Parathyroid adenoma (tissue), 2 donors: ENCODE measurements around the gene SURF2.
"Not testable (repeated sequence)": the region's sequence is repeated elsewhere in the genome, so short reads cannot be mapped to it uniquely, and the experiment has no call there.

ENCODE experiments used
- H2AFZ ChIP-seq: fragments of 300-600 bp; sonication (generic); one replicate; pipeline ENCODE4 v1.7.0; 2017; ENCODE audit warnings: antibody characterized with exemption, mild to moderate bottlenecking
- H3K27ac ChIP-seq: fragments of 300-600 bp; sonication (generic); one replicate; pipeline ENCODE4 v1.7.0; 2017
- H3K27me3 ChIP-seq: fragments of 300-600 bp; sonication (generic); one replicate; pipeline ENCODE4 v1.7.0; 2017; ENCODE audit warnings: low read length; ENCODE audit not compliant: control insufficient read depth, insufficient read depth
- H3K36me3 ChIP-seq: fragments of 300-600 bp; sonication (generic); one replicate; pipeline ENCODE4 v1.7.0; 2017; ENCODE audit warnings: low read length; ENCODE audit not compliant: control insufficient read depth, insufficient read depth
- H3K4me1 ChIP-seq: fragments of 300-600 bp; sonication (generic); one replicate; pipeline ENCODE4 v1.7.0; 2017; ENCODE audit warnings: control low read depth
- H3K4me2 ChIP-seq: fragments of 300-600 bp; sonication (generic); one replicate; pipeline ENCODE4 v1.7.0; 2017; ENCODE audit warnings: low read length
- H3K4me3 ChIP-seq: fragments of 300-600 bp; sonication (generic); one replicate; pipeline ENCODE4 v1.7.0; 2017; ENCODE audit warnings: low read depth, low read length
- H3K79me2 ChIP-seq: fragments of 300-600 bp; sonication (generic); one replicate; pipeline ENCODE4 v1.7.0; 2017; ENCODE audit warnings: control low read depth
- H3K9ac ChIP-seq: fragments of 300-600 bp; sonication (generic); one replicate; pipeline ENCODE4 v1.7.0; 2017; ENCODE audit warnings: mild to moderate bottlenecking
- H3K9me3 ChIP-seq: fragments of 300-600 bp; sonication (generic); one replicate; pipeline ENCODE4 v1.7.0; 2017; ENCODE audit warnings: low read length; ENCODE audit not compliant: control insufficient read depth
- TF ChIP-seq, protein P1 (sequence below): fragments of 300-600 bp; sonication (generic); IDR thresholded peaks from one replicate; pipeline ENCODE4 v1.7.0; 2017; ENCODE audit warnings: antibody characterized with exemption, mild to moderate bottlenecking
- donor health status: primary hyperparathyroidism.

Gene SURF2

DNA sequence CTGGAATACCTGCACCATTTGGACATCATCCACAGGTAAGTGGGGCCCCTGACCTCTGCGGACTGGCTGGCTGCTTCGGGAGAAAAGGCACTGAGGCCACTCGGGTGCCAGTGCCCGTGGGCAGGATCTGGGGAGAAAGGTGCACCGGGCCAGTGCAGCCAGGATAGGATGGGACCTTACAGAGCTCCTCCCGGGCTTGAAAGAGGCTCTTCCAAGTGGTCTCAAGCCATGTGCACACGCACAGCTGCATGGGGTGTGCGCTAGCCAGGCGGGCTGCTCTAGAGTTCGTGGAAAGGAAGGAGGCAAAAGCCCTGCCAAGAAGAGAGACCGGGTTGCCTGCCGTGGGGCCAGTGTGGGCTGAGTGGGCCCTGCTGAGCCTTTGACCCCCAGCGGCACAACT, 33.2 kb downstream of the SURF2 start:
- H3K4me3 ChIP-seq, result no peak overlapping the region
- no peak overlapping the region for H3K4me2 ChIP-seq
- H3K4me1 ChIP-seq, result no peaks in the 10 kb centered on the region
- H3K36me3 ChIP-seq, result no peaks in the 10 kb centered on the region
- no peak overlapping the region for H2AFZ ChIP-seq
- H3K27me3 ChIP-seq, result no peaks in the 10 kb centered on the region
- H3K79me2 ChIP-seq, result no peaks in the 10 kb centered on the region
- H3K9me3 ChIP-seq, result no peaks in the 10 kb centered on the region
- H3K9ac ChIP-seq, result no peak overlapping the region
- TF ChIP-seq, protein P1, sequence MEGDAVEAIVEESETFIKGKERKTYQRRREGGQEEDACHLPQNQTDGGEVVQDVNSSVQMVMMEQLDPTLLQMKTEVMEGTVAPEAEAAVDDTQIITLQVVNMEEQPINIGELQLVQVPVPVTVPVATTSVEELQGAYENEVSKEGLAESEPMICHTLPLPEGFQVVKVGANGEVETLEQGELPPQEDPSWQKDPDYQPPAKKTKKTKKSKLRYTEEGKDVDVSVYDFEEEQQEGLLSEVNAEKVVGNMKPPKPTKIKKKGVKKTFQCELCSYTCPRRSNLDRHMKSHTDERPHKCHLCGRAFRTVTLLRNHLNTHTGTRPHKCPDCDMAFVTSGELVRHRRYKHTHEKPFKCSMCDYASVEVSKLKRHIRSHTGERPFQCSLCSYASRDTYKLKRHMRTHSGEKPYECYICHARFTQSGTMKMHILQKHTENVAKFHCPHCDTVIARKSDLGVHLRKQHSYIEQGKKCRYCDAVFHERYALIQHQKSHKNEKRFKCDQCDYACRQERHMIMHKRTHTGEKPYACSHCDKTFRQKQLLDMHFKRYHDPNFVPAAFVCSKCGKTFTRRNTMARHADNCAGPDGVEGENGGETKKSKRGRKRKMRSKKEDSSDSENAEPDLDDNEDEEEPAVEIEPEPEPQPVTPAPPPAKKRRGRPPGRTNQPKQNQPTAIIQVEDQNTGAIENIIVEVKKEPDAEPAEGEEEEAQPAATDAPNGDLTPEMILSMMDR, result no peak
- H3K27ac ChIP-seq, result no peak overlapping the region

GRCh38 chr9:133390713-133391112, 34.4 kb downstream of the SURF2 start:
- Histone ChIP-seq H3K9ac (no peak overlapping the region), H3K79me2 (no peaks in the 10 kb centered on the region), H3K27ac (no peak overlapping the region), H3K4me1 (no peaks in the 10 kb centered on the region), H3K36me3 (no peaks in the 10 kb centered on the region), H3K4me3 (no peak overlapping the region), H3K4me2 (no peak overlapping the region), H3K27me3 (no peaks in the 10 kb centered on the region), H3K9me3 (no peaks in the 10 kb centered on the region), H2AFZ (no peak overlapping the region)
- TF ChIP-seq, protein P1, result no peak

DNA sequence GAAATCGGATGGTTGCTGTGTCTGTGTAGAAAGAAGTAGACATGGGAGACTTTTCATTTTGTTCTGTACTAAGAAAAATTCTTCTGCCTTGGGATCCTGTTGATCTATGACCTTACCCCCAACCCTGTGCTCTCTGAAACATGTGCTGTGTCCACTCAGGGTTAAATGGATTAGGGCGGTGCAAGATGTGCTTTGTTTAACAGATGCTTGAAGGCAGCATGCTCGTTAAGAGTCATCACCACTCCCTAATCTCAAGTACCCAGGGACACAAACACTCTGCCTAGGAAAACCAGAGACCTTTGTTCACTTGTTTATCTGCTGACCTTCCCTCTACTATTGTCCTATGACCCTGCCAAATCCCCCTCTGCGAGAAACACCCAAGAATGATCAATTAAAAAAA, 35.1 kb downstream of the SURF2 start:
- H3K27ac ChIP-seq, H3K27me3 ChIP-seq, H3K9ac ChIP-seq, H3K4me3 ChIP-seq, H3K36me3 ChIP-seq, H3K4me2 ChIP-seq, H3K4me1 ChIP-seq, H2AFZ ChIP-seq, H3K79me2 ChIP-seq, H3K9me3 ChIP-seq: not testable (repeated sequence)

- not testable (repeated sequence) for H3K79me2 ChIP-seq, H3K27ac ChIP-seq, H3K9ac ChIP-seq, H2AFZ ChIP-seq, H3K36me3 ChIP-seq, H3K27me3 ChIP-seq, H3K9me3 ChIP-seq, H3K4me1 ChIP-seq, H3K4me3 ChIP-seq, H3K4me2 ChIP-seq
Observed at GRCh38 chr9:133392308-133392707, 36.0 kb downstream of the SURF2 start.

GRCh38 chr9:133393399-133393798, 37.0 kb downstream of the SURF2 start:
- H3K27me3 ChIP-seq, result no peaks in the 10 kb centered on the region
- H3K27ac ChIP-seq, result no peak overlapping the region
- no peaks in the 10 kb centered on the region for H3K4me1 ChIP-seq
- no peak overlapping the region for H3K4me3 ChIP-seq
- no peak overlapping the region for H2AFZ ChIP-seq
- no peak overlapping the region for H3K9ac ChIP-seq
- TF ChIP-seq, protein P1, result no peak
- H3K4me2 ChIP-seq, result no peak overlapping the region
- no peaks in the 10 kb centered on the region for H3K79me2 ChIP-seq
- H3K9me3 ChIP-seq, result no peaks in the 10 kb centered on the region
- H3K36me3 ChIP-seq, result no peaks in the 10 kb centered on the region

DNA sequence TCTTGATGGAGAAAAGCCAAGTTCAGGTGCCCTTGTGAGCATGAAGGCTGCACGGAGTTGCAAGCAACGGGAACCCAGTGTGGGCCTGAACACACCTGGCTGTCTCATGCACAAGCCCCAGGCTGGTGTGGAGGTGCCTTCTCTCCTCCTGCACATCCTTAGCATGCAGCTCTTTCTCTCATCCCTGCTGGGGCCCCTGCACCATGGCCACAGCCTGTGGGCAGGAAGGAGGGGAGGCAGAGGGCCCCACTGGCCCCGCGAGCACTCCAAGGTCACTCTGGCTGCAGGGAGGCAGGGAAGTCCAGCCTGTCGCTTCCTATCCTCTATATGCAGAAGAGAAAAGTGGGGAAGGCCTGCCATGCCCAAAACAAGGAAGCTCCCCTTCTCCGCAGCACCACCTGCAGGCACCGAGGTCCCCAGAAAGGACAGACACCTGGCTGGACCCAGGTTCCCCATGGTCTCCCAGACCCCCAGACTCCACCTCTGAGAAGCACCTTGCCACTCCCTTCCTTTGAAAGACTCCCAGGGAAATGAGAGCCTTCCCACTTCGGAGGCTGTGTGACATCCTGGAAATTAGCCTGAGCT, 38.4 kb downstream of the SURF2 start:
- H3K4me1 ChIP-seq, result no peaks in the 10 kb centered on the region
- no peak overlapping the region for H3K9ac ChIP-seq
- no peak overlapping the region for H3K4me3 ChIP-seq
- no peak overlapping the region for H2AFZ ChIP-seq
- no peaks in the 10 kb centered on the region for H3K9me3 ChIP-seq
- H3K79me2 ChIP-seq, result no peaks in the 10 kb centered on the region
- H3K27ac ChIP-seq, result no peak overlapping the region
- H3K4me2 ChIP-seq, result no peak overlapping the region
- TF ChIP-seq, protein P1, result no peak
- H3K27me3 ChIP-seq, result no peaks in the 10 kb centered on the region
- no peaks in the 10 kb centered on the region for H3K36me3 ChIP-seq
